B cell (primary cell): ENCODE measurements around the gene OR6K3. TPM values are rescaled to one million over a fixed set of nuclear protein-coding genes. Genes with fewer than 3 reads are reported as not detected.

Experiments
- ATAC-seq: fragments of 200-7000 bp; cut with Tn5 transposase; one replicate; pipeline ENCODE4 v1.10.0; 2021; ENCODE audit warnings: low read depth, mild to moderate bottlenecking, moderate number of reproducible peaks, moderate library complexity
- CTCF ChIA-PET: fragments of 350-600 bp; sonication (Branson Sonifier 250); formaldehyde crosslinking; loops from one replicate; lab custom pipeline; 2021; ENCODE audit warnings: antibody characterized with exemption, inconsistent platforms; lab: Charles Lee
- POLR2A ChIA-PET: fragments of 350-600 bp; sonication (Branson Sonifier 250); formaldehyde crosslinking; loops from one replicate; lab custom pipeline; 2021; ENCODE audit warnings: antibody characterized with exemption; lab: Charles Lee
- DNase-seq: peaks from one replicate; pipeline ENCODE4 v3.0.0; 2013
- H2AFZ ChIP-seq: 2 replicates; pipeline ENCODE4 v1.6.1; 2012; ENCODE audit warnings: mild to moderate bottlenecking, low read depth, low read length; ENCODE audit not compliant: insufficient read depth, poor library complexity, severe bottlenecking
- H3K27ac ChIP-seq, 2 donors: 1 replicate in 1 of 2; 2 replicates in 1 of 2; pipeline ENCODE4 v1.5.1; 2012 to 2013; ENCODE audit warnings: low read length in 2 of 2, mild to moderate bottlenecking in 2 of 2, moderate library complexity in 1 of 2
- H3K27me3 ChIP-seq, 4 experiments: fragments of 200-600 bp in 1 of 4; sonication (generic) in 1 of 4; replicated peaks in 1 of 4; 1 replicate in 2 of 4; 2 replicates in 2 of 4; pipeline versions ENCODE4 v1.6.1 to v1.7.0; 2013 to 2016; ENCODE audit warnings: low read length in 3 of 4, mild to moderate bottlenecking in 2 of 4, mixed read lengths in 1 of 4, moderate library complexity in 1 of 4; ENCODE audit not compliant: insufficient read depth in 4 of 4, control insufficient read depth in 3 of 4; ENCODE audit errors: control extremely low read depth in 1 of 4
- H3K36me3 ChIP-seq, 2 experiments: replicated peaks in 1 of 2; 1 replicate in 1 of 2; 2 replicates in 1 of 2; pipeline versions ENCODE4 v1.6.1 to v1.7.1; 2013; ENCODE audit warnings: low read length in 1 of 2; ENCODE audit not compliant: insufficient read depth in 2 of 2, control insufficient read depth in 1 of 2; ENCODE audit errors: control extremely low read depth in 1 of 2, extremely low read depth in 1 of 2
- H3K4me1 ChIP-seq, 2 donors: fragments of 200-600 bp in 1 of 2; sonication (generic) in 1 of 2; 1 replicate in 1 of 2; 2 replicates in 1 of 2; pipeline versions ENCODE4 v1.5.1 to v1.6.1; 2013 to 2017; ENCODE audit warnings: low read length in 2 of 2; ENCODE audit not compliant: control insufficient read depth in 2 of 2, insufficient read depth in 2 of 2
- H3K4me2 ChIP-seq: replicated peaks from 2 replicates; pipeline ENCODE3; 2012; ENCODE audit warnings: mild to moderate bottlenecking, low read depth, low read length; ENCODE audit not compliant: poor library complexity, severe bottlenecking
- H3K4me3 ChIP-seq, 5 experiments: fragments of 200-600 bp in 1 of 5; sonication (generic) in 1 of 5; 1 replicate in 3 of 5; 2 replicates in 2 of 5; pipeline versions ENCODE4 v1.5.1 to v1.7.0; 2011 to 2016; ENCODE audit warnings: low read length in 4 of 5, mild to moderate bottlenecking in 4 of 5, low read depth in 2 of 5, control low read depth in 1 of 5, moderate library complexity in 1 of 5; ENCODE audit not compliant: insufficient read depth in 1 of 5; ENCODE audit errors: control extremely low read depth in 1 of 5, extremely low read depth in 1 of 5
- H3K79me2 ChIP-seq: fragments of 200-600 bp; sonication (generic); one replicate; pipeline ENCODE4 v1.6.0; 2016; ENCODE audit warnings: low read length; ENCODE audit not compliant: control insufficient read depth, insufficient read depth
- H3K9ac ChIP-seq: fragments of 200-600 bp; sonication (generic); 2 replicates; pipeline ENCODE4 v1.6.1; 2017; ENCODE audit warnings: mild to moderate bottlenecking, low read length, moderate library complexity
- H3K9me3 ChIP-seq, 3 donors: one replicate each; pipeline versions ENCODE4 v1.6.1 to v1.7.1; 2013; ENCODE audit warnings: low read length in 2 of 3; ENCODE audit not compliant: control insufficient read depth in 2 of 3, insufficient read depth in 1 of 3; ENCODE audit errors: control extremely low read depth in 1 of 3
- H4K20me1 ChIP-seq: 2 replicates; pipeline ENCODE4 v1.6.0; 2012; ENCODE audit warnings: mild to moderate bottlenecking, low read length; ENCODE audit not compliant: insufficient read depth, control insufficient read depth, poor library complexity, severe bottlenecking
- H3K27ac Mint-ChIP-seq: one replicate; pipeline ENCODE4 v1.8.0; 2021; ENCODE audit warnings: mixed read lengths
- H3K27me3 Mint-ChIP-seq: one replicate; pipeline ENCODE4 v1.8.0; 2021; ENCODE audit warnings: mixed read lengths
- H3K4me1 Mint-ChIP-seq: one replicate; pipeline ENCODE4 v1.8.0; 2021; ENCODE audit warnings: mixed read lengths
- H3K4me3 Mint-ChIP-seq: one replicate; pipeline ENCODE4 v1.8.0; 2021; ENCODE audit warnings: mixed read lengths
- H3K9me3 Mint-ChIP-seq: one replicate; pipeline ENCODE4 v1.8.0; 2022; ENCODE audit warnings: mixed read lengths; ENCODE audit not compliant: insufficient read depth
- EZH2 ChIP-seq: IDR thresholded peaks from 2 replicates; pipeline ENCODE4 v1.6.1; 2012; ENCODE audit warnings: borderline replicate concordance, low read depth, mild to moderate bottlenecking, moderate library complexity, low read length; ENCODE audit not compliant: insufficient read depth, poor library complexity, severe bottlenecking
- WGBS: methylation state at CpG from one replicate; pipeline ENCODE4 v1.1.5; 2013; ENCODE audit warnings: missing lambda C conversion rate; ENCODE audit not compliant: insufficient coverage; 5-methylcytosine and 5-hydroxymethylcytosine counted together
- intact Hi-C: fragments of 100-400 bp; cut with micrococcal nuclease; formaldehyde crosslinking; loops from one replicate; pipeline ENCODE4 v1.10.0; 2022
- polyA plus RNA-seq: library from polyadenylated mRNA; depleted of rRNA; stranded (reverse); fragments of >200 nt; gene quantifications from 2 replicates; pipeline ENCODE4 v1.2.3, GENCODE V29; 2012
- total RNA-seq, 2 donors: library from RNA; stranded (reverse); fragments of 120-200 nt in 1 of 2; gene quantifications; 1 replicate in 1 of 2; 2 replicates in 1 of 2; pipeline versions ENCODE4 v1.2.3 to v1.2.4, GENCODE V29; 2013 to 2022
- TF ChIP-seq, protein P1 (sequence below): fragments of 200-600 bp; IDR thresholded peaks from one replicate; pipeline ENCODE4 v1.8.0; 2022; ENCODE audit warnings: antibody characterized with exemption, mild to moderate bottlenecking

The OR6K3 gene
- total and polyA plus RNA-seq, 2 donors (not counting 1 experiment from before 2014, with no cell fraction given) = not detected

GRCh38 chr1:158675563-158676323 lies 44.8 kb downstream of the OR6K3 start:
- H3K9ac ChIP-seq = no peak overlapping the region
- Mint-ChIP-seq H3K4me3 (no peak overlapping the region), H3K27ac (no peak overlapping the region), H3K9me3 (no peaks in the 10 kb centered on the region), H3K27me3 (peaks cover 23% of the 10 kb centered on the region), H3K4me1 (no peaks in the 10 kb centered on the region)
- no peak overlapping the region for H3K4me2 ChIP-seq
- H3K36me3 ChIP-seq = no peaks in the 10 kb centered on the region
- H4K20me1 ChIP-seq = no peaks in the 10 kb centered on the region
- DNase-seq = no peak
- ATAC-seq = no peak
- H3K79me2 ChIP-seq = no peaks in the 10 kb centered on the region
- WGBS = no CpG with 5 or more reads among the region's 4 CpGs
- H3K9me3 ChIP-seq = no peaks in the 10 kb centered on the region
- intact Hi-C loops = no loop called here
- no peaks in the 10 kb centered on the region for H3K4me1 ChIP-seq
- peaks cover 0 to 2% (median 0%) of the 10 kb centered on the region in 4 experiments for H3K27me3 ChIP-seq
- H3K27ac ChIP-seq = no peak overlapping the region
- H2AFZ ChIP-seq = no peak overlapping the region
- no peak overlapping the region for H3K4me3 ChIP-seq
- TF ChIP-seq, protein P1, sequence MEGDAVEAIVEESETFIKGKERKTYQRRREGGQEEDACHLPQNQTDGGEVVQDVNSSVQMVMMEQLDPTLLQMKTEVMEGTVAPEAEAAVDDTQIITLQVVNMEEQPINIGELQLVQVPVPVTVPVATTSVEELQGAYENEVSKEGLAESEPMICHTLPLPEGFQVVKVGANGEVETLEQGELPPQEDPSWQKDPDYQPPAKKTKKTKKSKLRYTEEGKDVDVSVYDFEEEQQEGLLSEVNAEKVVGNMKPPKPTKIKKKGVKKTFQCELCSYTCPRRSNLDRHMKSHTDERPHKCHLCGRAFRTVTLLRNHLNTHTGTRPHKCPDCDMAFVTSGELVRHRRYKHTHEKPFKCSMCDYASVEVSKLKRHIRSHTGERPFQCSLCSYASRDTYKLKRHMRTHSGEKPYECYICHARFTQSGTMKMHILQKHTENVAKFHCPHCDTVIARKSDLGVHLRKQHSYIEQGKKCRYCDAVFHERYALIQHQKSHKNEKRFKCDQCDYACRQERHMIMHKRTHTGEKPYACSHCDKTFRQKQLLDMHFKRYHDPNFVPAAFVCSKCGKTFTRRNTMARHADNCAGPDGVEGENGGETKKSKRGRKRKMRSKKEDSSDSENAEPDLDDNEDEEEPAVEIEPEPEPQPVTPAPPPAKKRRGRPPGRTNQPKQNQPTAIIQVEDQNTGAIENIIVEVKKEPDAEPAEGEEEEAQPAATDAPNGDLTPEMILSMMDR = no peak
- TF ChIP-seq EZH2 = no peak
- ChIA-PET POLR2A (no interaction called here), CTCF (no interaction called here)

DNA sequence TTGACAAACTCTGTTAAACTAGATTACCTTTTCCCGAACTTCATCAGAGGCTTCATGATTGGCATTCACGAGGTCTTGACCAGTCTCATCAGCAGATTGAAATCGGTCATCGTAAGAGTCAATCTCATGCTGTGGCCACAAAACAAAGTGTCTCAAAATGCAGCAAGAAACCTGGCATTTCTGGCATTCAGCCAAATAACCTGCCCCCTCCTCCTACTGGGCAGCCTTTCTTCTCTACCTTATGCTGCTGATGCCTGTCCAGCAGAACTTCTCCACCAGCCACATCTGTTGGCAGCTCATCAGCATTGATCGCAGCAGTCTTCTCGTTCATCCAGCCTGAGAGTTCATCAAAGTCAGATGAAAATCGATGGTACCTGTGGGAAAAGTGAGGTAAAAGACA lies 46.2 kb downstream of the OR6K3 start:
- no peaks in the 10 kb centered on the region for H3K79me2 ChIP-seq
- DNase-seq (no peak), ATAC-seq (no peak)
- TF ChIP-seq, protein P1 = no peak
- TF ChIP-seq EZH2 = no peak
- ChIA-PET POLR2A (no interaction called here), CTCF (no interaction called here)
- no peak overlapping the region for H3K4me3 ChIP-seq
- no peak overlapping the region for H3K27ac ChIP-seq
- H3K4me2 ChIP-seq = no peak overlapping the region
- Mint-ChIP-seq H3K27ac (no peak overlapping the region), H3K27me3 (peaks cover 25% of the 10 kb centered on the region), H3K4me1 (no peaks in the 10 kb centered on the region), H3K4me3 (no peak overlapping the region), H3K9me3 (no peaks in the 10 kb centered on the region)
- H2AFZ ChIP-seq = no peak overlapping the region
- intact Hi-C loops = no loop called here
- H3K9me3 ChIP-seq = no peaks in the 10 kb centered on the region
- no peaks in the 10 kb centered on the region for H4K20me1 ChIP-seq
- no peak overlapping the region for H3K9ac ChIP-seq
- H3K27me3 ChIP-seq = peaks cover 0 to 2% (median 0%) of the 10 kb centered on the region in 4 experiments
- no peaks in the 10 kb centered on the region for H3K36me3 ChIP-seq
- WGBS = 95% methylated on average over 5 of the region's 7 CpGs
- H3K4me1 ChIP-seq = no peaks in the 10 kb centered on the region
